HepG2 (cell line): ENCODE data around the gene PRKCE. TPM values are rescaled to one million over a fixed set of nuclear protein-coding genes. Genes with fewer than 3 reads are reported as not detected.

Experiments
- ATAC-seq: fragments of 200-7000 bp; cut with Tn5 transposase; 3 replicates; pipeline ENCODE4 v1.9.1; 2020; ENCODE audit warnings: mild to moderate bottlenecking, moderate library complexity
- BruUV-seq: library from RNA; stranded (reverse); fragments of 400-500 nt; replicated peaks from 2 replicates; lab custom pipeline; 2021; lab: Mats Ljungman, UMichigan
- CTCF ChIA-PET: fragments of 300-600 bp; formaldehyde crosslinking; extraction: SDS; loops from one replicate; lab custom pipeline; 2021; ENCODE audit warnings: low total read pairs, inconsistent platforms, low intra/inter-chr PET ratio; lab: Yijun Ruan, JAX
- POLR2A ChIA-PET: fragments of 350-600 bp; sonication (Branson Sonifier 250); formaldehyde crosslinking; loops from one replicate; lab custom pipeline; 2020; ENCODE audit warnings: antibody characterized with exemption, inconsistent platforms; lab: Yijun Ruan, JAX
- DNase-seq: peaks from one replicate; pipeline ENCODE4 v3.0.0-alpha.2; 2015; ENCODE audit warnings: low spot score
- FAIRE-seq: peaks from 3 replicates; lab custom pipeline; 2011; peaks lifted over from hg19 to GRCh38; lab: Jason Lieb, UNC
- H2AFZ ChIP-seq: one replicate; pipeline ENCODE4 v1.6.1; 2011; ENCODE audit warnings: low read length, inconsistent platforms
- H3K27ac ChIP-seq: fragments of 300-600 bp; 3 replicates; pipeline ENCODE4 v1.8.0; 2011; ENCODE audit warnings: mixed run types, mild to moderate bottlenecking, mixed read lengths, low read length, inconsistent platforms; ENCODE audit not compliant: insufficient read depth; ENCODE audit errors: extremely low read length
- H3K27me3 ChIP-seq, 2 experiments: fragments of 200-600 bp in 1 of 2; 2 replicates in 1 of 2; 3 replicates in 1 of 2; pipeline versions ENCODE4 v1.6.0 to v1.8.0; 2011; ENCODE audit warnings: low read length in 2 of 2, mild to moderate bottlenecking in 2 of 2, moderate library complexity in 2 of 2, inconsistent platforms in 1 of 2; ENCODE audit not compliant: insufficient read depth in 2 of 2, control insufficient read depth in 1 of 2
- H3K36me3 ChIP-seq, 2 experiments: fragments of 200-600 bp in 1 of 2; replicated peaks in 1 of 2; 2 replicates in 1 of 2; 3 replicates in 1 of 2; pipeline versions ENCODE4 v1.5.1 to v1.8.0; 2011; ENCODE audit warnings: low read length in 2 of 2, inconsistent platforms in 1 of 2; ENCODE audit not compliant: insufficient read depth in 2 of 2, control insufficient read depth in 1 of 2
- H3K4me1 ChIP-seq: 2 replicates; pipeline ENCODE4 v1.5.1; 2012; ENCODE audit warnings: low read length, inconsistent platforms; ENCODE audit not compliant: insufficient read depth
- H3K4me2 ChIP-seq: 2 replicates; pipeline ENCODE4 v1.6.0; 2011; ENCODE audit warnings: low read depth, low read length, inconsistent platforms
- H3K4me3 ChIP-seq, 3 experiments: fragments of 200-600 bp in 1 of 3; sonication (generic), shearing (Covaris generic) in 1 of 3; replicated peaks in 1 of 3; 2 replicates each; pipeline ENCODE4 v1.5.1; 2011 to 2016; ENCODE audit warnings: low read length in 3 of 3, inconsistent platforms in 2 of 3, low read depth in 2 of 3, mild to moderate bottlenecking in 2 of 3, control low read depth in 1 of 3, mixed read lengths in 1 of 3; ENCODE audit not compliant: insufficient read depth in 1 of 3
- H3K79me2 ChIP-seq: one replicate; pipeline ENCODE4 v1.6.1; 2011; ENCODE audit warnings: low read length, inconsistent platforms; ENCODE audit not compliant: insufficient read depth
- H3K9ac ChIP-seq: 2 replicates; pipeline ENCODE4 v1.6.0; 2011; ENCODE audit warnings: mild to moderate bottlenecking, low read depth, low read length, inconsistent platforms; ENCODE audit not compliant: insufficient read depth
- H3K9me3 ChIP-seq: 2 replicates; pipeline ENCODE4 v1.5.1; 2012; ENCODE audit warnings: mild to moderate bottlenecking, low read length
- H4K20me1 ChIP-seq: 2 replicates; pipeline ENCODE4 v1.6.0; 2011; ENCODE audit warnings: inconsistent platforms, mild to moderate bottlenecking, low read length, moderate library complexity; ENCODE audit not compliant: insufficient read depth
- AHDC1 ChIP-seq: sonication (generic); formaldehyde crosslinking; IDR thresholded peaks from 2 replicates; pipeline ENCODE4 v1.5.1; 2020; ENCODE audit warnings: mild to moderate bottlenecking, missing genetic modification reagents, borderline replicate concordance
- MAFF ChIP-seq: IDR thresholded peaks from 2 replicates; pipeline ENCODE4 v1.6.1; 2011; ENCODE audit warnings: low read depth, low read length, improper control_type of control experiment
- MAFK ChIP-seq, 2 experiments: IDR thresholded peaks in 1 of 2; conservative IDR thresholded peaks in 1 of 2; 2 replicates each; pipeline ENCODE4 v1.6.1; 2011; ENCODE audit warnings: improper control_type of control experiment in 2 of 2, low read length in 2 of 2
- RXRA ChIP-seq: sonication (generic); formaldehyde crosslinking; IDR thresholded peaks from 2 replicates; pipeline ENCODE4 v1.5.1; 2020; ENCODE audit warnings: missing genetic modification reagents
- ZNF614 ChIP-seq: IDR thresholded peaks from 2 replicates; pipeline ENCODE4 v1.6.1; 2018; ENCODE audit warnings: missing biosample characterization, missing genetic modification reagents, inconsistent platforms, borderline replicate concordance
- WGBS: methylation state at CpG from one replicate; pipeline ENCODE4 v1.1.6; 2017; ENCODE audit warnings: low lambda C conversion rate; 5-methylcytosine and 5-hydroxymethylcytosine counted together
- in situ Hi-C: cut with HindIII; loops from 2 replicates; pipeline ENCODE4 v1.10.0; 2017; ENCODE audit warnings: low pct_unique_long_range_greater_than_20kb; ENCODE audit not compliant: extremely low pct_ligation_motif_present
- intact Hi-C: fragments of 100-400 bp; cut with micrococcal nuclease; formaldehyde crosslinking; loops from one replicate; pipeline ENCODE4 v1.10.0; 2022; ENCODE audit not compliant: unreplicated experiment
- polyA plus RNA-seq, 8 experiments: library from polyadenylated mRNA; depleted of rRNA in 3 of 8; stranded (reverse) in 7 of 8; unstranded in 1 of 8; fragments of >200 nt; fragmentation: Illumina TruSeq in 4 of 8; extraction: Trizol in 4 of 8; gene quantifications; 2 replicates each; pipeline versions ENCODE4 v1.2.1 to v1.2.3, GENCODE V29; 2011 to 2016; ENCODE audit warnings: low read depth in 4 of 8, missing spikeins in 1 of 8, mixed read lengths in 1 of 8; ENCODE audit not compliant: insufficient read depth in 1 of 8
- total RNA-seq, 5 experiments: library from RNA; depleted of rRNA; stranded (reverse); fragments of >200 nt; fragmentation: Illumina TruSeq; extraction: Trizol; gene quantifications; 2 replicates each; pipeline ENCODE4 v1.2.3, GENCODE V29; 2016; ENCODE audit warnings: low read depth in 1 of 5

PRKCE gene
- total and polyA plus RNA-seq, 2 of the 13 experiments (the other 11 are each of a cell fraction or from before 2014, with no cell fraction given): 1.0 to 3.9 TPM

- TF ChIP-seq ZNF614 (no peak), AHDC1 (CRISPR knock-in tag) (no peak)
Measured at GRCh38 chr2:45789317-45789716, 137.8 kb downstream of the PRKCE start (continued).

DNA sequence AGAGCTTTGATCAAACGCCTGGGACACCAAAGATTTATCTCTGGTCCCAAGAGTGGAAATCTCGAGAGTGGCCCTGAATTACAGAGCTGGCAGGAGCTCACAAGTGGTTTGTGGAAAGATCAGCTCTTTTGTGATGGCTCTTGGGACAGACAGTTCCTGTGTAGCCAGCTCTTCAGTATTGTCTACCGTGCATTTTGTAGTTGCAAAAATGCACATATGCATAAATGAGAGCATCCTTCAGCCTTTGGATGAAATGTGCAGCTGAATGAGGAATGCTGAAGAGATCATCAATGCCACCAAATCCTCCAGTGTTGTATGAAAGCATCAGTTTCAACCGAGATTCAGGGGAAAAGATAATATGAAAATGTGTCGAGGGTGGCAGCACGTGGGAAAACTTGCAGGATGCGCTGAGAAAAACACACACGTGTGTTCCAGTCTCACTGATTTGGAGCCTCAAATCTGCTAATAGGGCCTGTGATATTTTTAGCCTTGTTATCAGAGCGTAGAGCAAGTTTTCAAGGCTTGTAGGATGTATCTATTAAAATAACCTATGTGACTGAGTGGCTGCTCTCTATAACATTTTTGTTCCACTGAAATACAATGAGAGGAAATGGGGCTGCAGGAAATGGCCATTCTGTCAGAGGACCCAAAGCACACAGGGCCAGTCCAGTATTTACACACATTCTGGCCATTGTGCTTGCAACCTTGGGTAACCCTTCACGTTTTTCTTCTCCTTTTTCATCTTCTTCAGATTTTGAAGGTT, 138.7 kb downstream of the PRKCE start:
- Histone ChIP-seq H3K4me3 (no peak overlapping the region), H3K9ac (no peak overlapping the region), H4K20me1 (no peaks in the 10 kb centered on the region), H3K9me3 (no peaks in the 10 kb centered on the region), H3K79me2 (no peaks in the 10 kb centered on the region), H3K4me1 (peaks cover 15% of the 10 kb centered on the region), H3K4me2 (no peak overlapping the region), H2AFZ (no peak overlapping the region), H3K27ac (no peak overlapping the region), H3K27me3 (no peaks in the 10 kb centered on the region; a peak in 1 of 5 replicates), H3K36me3 (no peaks in the 10 kb centered on the region)
- DNase-seq (no peak), FAIRE-seq (no peak), ATAC-seq (no peak)
- POLR2A ChIA-PET: interaction anchor here (0.6 kb wide), 1 partner anchor 80 kb away, joined by 3 read pairs; no protein-coding TSS in a partner anchor
- TF ChIP-seq MAFK (conservative IDR thresholded peaks at IDR 0.05 in 1 of 2, IDR thresholded peaks at IDR 0.05 in 1 of 2; ENCODE audit: low read length in 2 of 2) (peak; percentile 18 to 29; a peak in 1 of 4 replicates), RXRA (CRISPR knock-in tag) (no peak), MAFF (peak; percentile 54; the same call in 1 of the 2 replicates)
- BruUV-seq: no TSS peak
- WGBS: 50% methylated on average over 10 of the region's 10 CpGs
- in situ Hi-C loops (no loop called here), intact Hi-C loops (no loop called here)
- CTCF ChIA-PET: no interaction called here
